ENCODE measurements around the gene NPDC1.

Gene NPDC1

GRCh38 chr9:137046088-137046787 lies at the start of gene NPDC1:
TSS of gene NPDC1 (minus strand) at chr9:137046177. CDS start at chr9:137045989, 188 bp downstream.
- peak; percentile 92 for TF ChIP-seq CTCF (IDR thresholded peaks at IDR 0.05; ENCODE audit: low read depth, low read length)
- no peak for DNase-seq (ENCODE audit: extremely low read depth, low read depth)

- TF ChIP-seq CTCF (IDR thresholded peaks at IDR 0.05; ENCODE audit: low read depth, low read length): no peak
- DNase-seq (ENCODE audit: extremely low read depth, low read depth): no peak
Measured at GRCh38 chr9:137089232-137089947, 43.4 kb upstream of the NPDC1 start.

GRCh38 chr9:137088121-137088520 lies 42.1 kb upstream of the NPDC1 start:
- no peak for TF ChIP-seq CTCF (IDR thresholded peaks at IDR 0.05; ENCODE audit: low read depth, low read length)
- no peak for DNase-seq (ENCODE audit: extremely low read depth, low read depth)

- DNase-seq (ENCODE audit: extremely low read depth, low read depth): no peak
- TF ChIP-seq CTCF (IDR thresholded peaks at IDR 0.05; ENCODE audit: low read depth, low read length): no peak
Measured at GRCh38 chr9:137087409-137087925, 41.5 kb upstream of the NPDC1 start.

GRCh38 chr9:137086531-137087408 lies 40.8 kb upstream of the NPDC1 start, which contains the start of gene MAN1B1:
TSS of gene MAN1B1 (plus strand) at chr9:137086985. CDS start at chr9:137087000, 15 bp downstream.
- no peak for TF ChIP-seq CTCF (IDR thresholded peaks at IDR 0.05; ENCODE audit: low read depth, low read length)
- DNase-seq (ENCODE audit: extremely low read depth, low read depth): peak; percentile 98

- no peak for TF ChIP-seq CTCF (IDR thresholded peaks at IDR 0.05; ENCODE audit: low read depth, low read length)
- DNase-seq (ENCODE audit: extremely low read depth, low read depth): no peak
Measured at GRCh38 chr9:137085920-137086530, 40.0 kb upstream of the NPDC1 start.

Measured in AG09319 (cell line).